ENCODE measurements around the gene CLK4. TPM values are rescaled to one million over a fixed set of nuclear protein-coding genes. Genes with fewer than 3 reads are reported as not detected.

Gene CLK4
- total and polyA plus RNA-seq, 2 of the 8 experiments (the other 6 are each of a cell fraction or from before 2014, with no cell fraction given) = 8.1 to 12.6 TPM

DNA sequence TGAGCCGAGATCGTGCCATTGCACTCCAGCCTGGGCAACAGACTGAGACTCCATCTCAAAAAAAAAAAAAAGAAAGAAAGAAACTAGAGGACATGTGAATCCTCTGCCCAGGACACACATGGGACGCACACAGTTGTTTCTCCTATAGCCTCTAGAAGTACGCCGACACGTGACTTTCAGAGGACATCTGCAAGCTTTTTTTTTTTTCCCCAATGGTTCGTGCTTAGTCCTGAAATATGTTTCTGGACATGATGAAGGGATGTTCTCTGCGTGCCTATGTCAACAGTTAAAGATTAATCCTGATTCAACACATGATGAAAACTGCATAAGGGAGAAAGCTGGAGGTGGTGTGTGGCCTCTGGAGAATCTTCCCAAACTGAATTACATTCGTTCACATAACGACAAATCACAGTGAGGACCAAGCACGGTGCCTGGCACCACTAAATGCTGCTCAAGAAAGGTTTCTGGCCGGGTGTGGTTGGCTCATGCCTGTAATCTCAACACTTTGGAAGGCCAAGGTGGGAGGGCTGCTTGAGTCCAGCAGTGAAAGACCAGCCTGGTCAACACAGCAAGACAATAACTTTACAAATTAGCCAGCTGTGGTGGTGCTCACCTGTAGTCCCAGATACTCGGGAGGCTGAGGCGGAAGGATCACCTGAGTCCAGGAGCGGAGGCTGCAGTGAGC lies 46.4 kb downstream of the CLK4 start:
- H3K27me3 ChIP-seq (replicated peaks in 1 of 4; ENCODE audit: control insufficient read depth in 3 of 4, extremely low read depth in 1 of 4, insufficient read depth in 3 of 4, low read length in 3 of 4) = peaks cover 0 to 12% (median 8%) of the 10 kb centered on the region in 4 experiments; a peak in 6 of 7 replicates
- DNase-seq (ENCODE audit: low read depth in 1 of 2, low spot score in 2 of 2) (no peak), FAIRE-seq (no peak)
- no peak for TF ChIP-seq EP300 (IDR thresholded peaks at IDR 0.05; ENCODE audit: borderline replicate concordance in 1 of 2, low read depth in 2 of 2, low read length in 2 of 2)
- TF ChIP-seq BACH1 (IDR thresholded peaks at IDR 0.05; ENCODE audit: low read length) = no peak
- TF ChIP-seq NRF1 (IDR thresholded peaks at IDR 0.05; ENCODE audit: low read depth, low read length) = no peak
- TF ChIP-seq GABPA (IDR thresholded peaks at IDR 0.05; ENCODE audit: borderline replicate concordance, insufficient read depth, low read length) = no peak
- no peak for TF ChIP-seq SP2 (IDR thresholded peaks at IDR 0.05; ENCODE audit: low read length)
- TF ChIP-seq KDM4A (IDR thresholded peaks at IDR 0.05; ENCODE audit: low read depth, low read length, severe bottlenecking) = no peak
- TF ChIP-seq HDAC6 (IDR thresholded peaks at IDR 0.05; ENCODE audit: low read depth, low read length) = no peak
- no peak for TF ChIP-seq FOSL1 (IDR thresholded peaks at IDR 0.05; ENCODE audit: insufficient read depth, low read depth, low read length)
- no peak for TF ChIP-seq USF2 (IDR thresholded peaks at IDR 0.05; ENCODE audit: low read length)
- TF ChIP-seq POLR2AphosphoS5 (IDR thresholded peaks at IDR 0.05; ENCODE audit: low read depth, low read length) = no peak
- no peak for TF ChIP-seq CREB1 (IDR thresholded peaks at IDR 0.05)
- TF ChIP-seq GTF2F1 (IDR thresholded peaks at IDR 0.05; ENCODE audit: borderline replicate concordance, low read depth, low read length) = no peak

More for the DNA sequence above, 46.4 kb downstream of the CLK4 start:
- Histone ChIP-seq H3K4ac (replicated peaks; ENCODE audit: insufficient read length, low read depth, low read length) (no peak overlapping the region), H2BK12ac (ENCODE audit: low read depth, low read length) (no peak overlapping the region), H2BK120ac (replicated peaks; ENCODE audit: low read depth, low read length) (no peak overlapping the region), H3K23me2 (ENCODE audit: low read depth, low read length) (peaks cover 7% of the 10 kb centered on the region; the same call in 1 of the 2 replicates), H4K8ac (ENCODE audit: extremely low read depth, insufficient read depth, low read length) (no peak overlapping the region), H3K9me3 (ENCODE audit: insufficient read depth in 2 of 2, low read depth in 1 of 2, low read length in 1 of 2) (peaks cover under 1% of the 10 kb centered on the region in 2 experiments; a peak in 2 of 4 replicates), H3K4me2 (ENCODE audit: insufficient read depth in 1 of 2, low read depth in 2 of 2, low read length in 2 of 2) (no peak overlapping the region), H3K79me1 (ENCODE audit: low read depth, low read length) (no peaks in the 10 kb centered on the region), H3K79me2 (ENCODE audit: control insufficient read depth in 1 of 2, insufficient read depth in 2 of 2, low read length in 2 of 2) (no peaks in the 10 kb centered on the region), H2BK20ac (ENCODE audit: low read length) (no peak overlapping the region), H2AFZ (ENCODE audit: low read length) (no peak overlapping the region), H3K23ac (ENCODE audit: insufficient read length) (no peak overlapping the region), H3K56ac (replicated peaks; ENCODE audit: insufficient read length, low read depth, low read length) (no peak overlapping the region), H2BK5ac (ENCODE audit: low read depth, low read length) (no peak overlapping the region), H3K9ac (replicated peaks in 1 of 4; ENCODE audit: extremely low read depth in 1 of 4, low read depth in 3 of 4, low read length in 3 of 4) (no peak overlapping the region), H2BK15ac (ENCODE audit: low read length) (no peak overlapping the region), H3K18ac (ENCODE audit: extremely low read depth, low read length) (no peak overlapping the region), H3K36me3 (ENCODE audit: control insufficient read depth in 2 of 4, insufficient read depth in 4 of 4, low read length in 3 of 4) (no peaks in the 10 kb centered on the region), H2AK5ac (ENCODE audit: low read depth, low read length) (no peak overlapping the region), H4K20me1 (replicated peaks in 1 of 2; ENCODE audit: control insufficient read depth in 1 of 2, insufficient read depth in 2 of 2, low read length in 2 of 2) (peaks cover 0 to 6% of the 10 kb centered on the region in 2 experiments), H4K5ac (ENCODE audit: insufficient read length, low read depth, low read length) (no peak overlapping the region), H3K27ac (ENCODE audit: low read depth, low read length) (no peak overlapping the region), H3K4me1 (replicated peaks in 1 of 4; ENCODE audit: control insufficient read depth in 3 of 4, insufficient read depth in 4 of 4, low read length in 3 of 4) (peaks cover 0 to 13% (median 4%) of the 10 kb centered on the region in 4 experiments; a peak in 4 of 7 replicates), H4K91ac (replicated peaks; ENCODE audit: insufficient read length, low read length) (no peak overlapping the region), H3K4me3 (ENCODE audit: extremely low read depth in 1 of 4, insufficient read depth in 2 of 4, low read depth in 3 of 4, low read length in 4 of 4) (no peak overlapping the region), H3K14ac (ENCODE audit: insufficient read length) (no peak overlapping the region)
- WGBS, 2 experiments (ENCODE audit: extremely low coverage in 1 of 2, insufficient coverage in 1 of 2, insufficient read length in 1 of 2, insufficient replicate concordance in 2 of 2, low coverage in 1 of 2, low lambda C conversion rate in 2 of 2, missing lambda C conversion rate in 1 of 2) = 92% methylated on average over 15 of the region's 15 CpGs; no CpG with 5 or more reads in 1 of the 2 experiments
- ChIA-PET CTCF (ENCODE audit: partially characterized antibody) (interaction anchor here (0.6 to 1.5 kb wide), 6 partner anchors 10 to 300 kb away, joined by 3 to 9 read pairs (median 4); partner anchors contain the start of gene COL23A1), POLR2A (ENCODE audit: partially characterized antibody) (interaction anchor here (1.5 kb wide), 1 partner anchor 18 kb away, joined by 4 read pairs; no protein-coding TSS in a partner anchor)

Data from H1 (cell line).